Neuronal stem cell (in vitro differentiated cells): ENCODE measurements around the gene FBXO21.
"Not testable (repeated sequence)": the region's sequence is repeated elsewhere in the genome, so short reads cannot be mapped to it uniquely, and the experiment has no call there.

ENCODE experiments used
- DNase-seq: peaks from one replicate; pipeline ENCODE4 v3.0.0-alpha.2; 2013; ENCODE audit warnings: low spot score
- H2AFZ ChIP-seq: one replicate; pipeline ENCODE4 v1.6.1; 2013; ENCODE audit warnings: mild to moderate bottlenecking, low read length, inconsistent platforms
- H2AK5ac ChIP-seq: 2 replicates; pipeline ENCODE4 v1.6.1; 2013; ENCODE audit warnings: low read depth, mild to moderate bottlenecking, inconsistent platforms, low read length, moderate library complexity, mixed read lengths
- H2BK120ac ChIP-seq: 2 replicates; pipeline ENCODE4 v1.6.1; 2013; ENCODE audit warnings: low read depth, mild to moderate bottlenecking, inconsistent platforms, low read length, moderate library complexity, mixed read lengths
- H2BK12ac ChIP-seq: one replicate; pipeline ENCODE4 v1.6.1; 2013; ENCODE audit warnings: low read length, inconsistent platforms
- H2BK15ac ChIP-seq: 2 replicates; pipeline ENCODE4 v1.6.1; 2013; ENCODE audit warnings: mild to moderate bottlenecking, low read length, inconsistent platforms, mixed read lengths
- H2BK5ac ChIP-seq: one replicate; pipeline ENCODE4 v1.6.1; 2013; ENCODE audit warnings: inconsistent platforms, mild to moderate bottlenecking, low read length, moderate library complexity
- H3K14ac ChIP-seq: one replicate; pipeline ENCODE4 v1.6.1; 2013; ENCODE audit warnings: low read length, inconsistent platforms
- H3K18ac ChIP-seq: 2 replicates; pipeline ENCODE4 v1.6.1; 2013; ENCODE audit warnings: low read length, inconsistent platforms
- H3K23ac ChIP-seq: 2 replicates; pipeline ENCODE4 v1.6.1; 2013; ENCODE audit warnings: low read depth, mild to moderate bottlenecking, mixed read lengths, low read length, inconsistent platforms; ENCODE audit not compliant: poor library complexity
- H3K27ac ChIP-seq: replicated peaks from 3 replicates; pipeline ENCODE4 v1.5.1; 2013; ENCODE audit warnings: low read length, inconsistent platforms
- H3K27me3 ChIP-seq, 3 experiments: 2 replicates each; pipeline ENCODE4 v1.6.1; 2013; ENCODE audit warnings: low read length in 3 of 3, mild to moderate bottlenecking in 2 of 3, inconsistent platforms in 1 of 3, low read depth in 1 of 3, mixed read lengths in 1 of 3, moderate library complexity in 1 of 3; ENCODE audit not compliant: control insufficient read depth in 3 of 3, insufficient read depth in 3 of 3
- H3K36me3 ChIP-seq, 2 donors: replicated peaks in 1 of 2; 2 replicates each; pipeline ENCODE4 v1.6.1; 2013; ENCODE audit warnings: low read length in 2 of 2; ENCODE audit not compliant: control insufficient read depth in 2 of 2, insufficient read depth in 2 of 2
- H3K4ac ChIP-seq: 2 replicates; pipeline ENCODE4 v1.6.1; 2013; ENCODE audit warnings: inconsistent platforms, mild to moderate bottlenecking, low read length, moderate library complexity
- H3K4me1 ChIP-seq, 2 donors: 1 replicate in 1 of 2; 2 replicates in 1 of 2; pipeline ENCODE4 v1.6.1; 2013; ENCODE audit warnings: low read length in 2 of 2, low read depth in 1 of 2; ENCODE audit not compliant: control insufficient read depth in 2 of 2, insufficient read depth in 1 of 2
- H3K4me2 ChIP-seq: one replicate; pipeline ENCODE4 v1.6.1; 2013; ENCODE audit warnings: mild to moderate bottlenecking, low read length, inconsistent platforms; ENCODE audit not compliant: insufficient read depth, poor library complexity, severe bottlenecking
- H3K4me3 ChIP-seq, 2 donors: 2 replicates each; pipeline ENCODE4 v1.5.1; 2013; ENCODE audit warnings: low read length in 2 of 2, mild to moderate bottlenecking in 2 of 2, inconsistent platforms in 1 of 2, moderate library complexity in 1 of 2
- H3K79me1 ChIP-seq: one replicate; pipeline ENCODE4 v1.6.1; 2013; ENCODE audit warnings: low read depth, mild to moderate bottlenecking, inconsistent platforms, low read length, moderate library complexity
- H3K9ac ChIP-seq: one replicate; pipeline ENCODE4 v1.6.1; 2013; ENCODE audit warnings: mild to moderate bottlenecking, low read depth, low read length, inconsistent platforms; ENCODE audit not compliant: poor library complexity
- H3K9me3 ChIP-seq, 2 donors: replicated peaks in 1 of 2; 2 replicates each; pipeline versions ENCODE3 to v1.6.1; 2013; ENCODE audit warnings: low read length in 2 of 2, mild to moderate bottlenecking in 2 of 2, inconsistent platforms in 1 of 2, low read depth in 1 of 2, mixed read lengths in 1 of 2, moderate library complexity in 1 of 2; ENCODE audit not compliant: control insufficient read depth in 2 of 2, insufficient read depth in 1 of 2
- H4K8ac ChIP-seq: one replicate; pipeline ENCODE4 v1.6.1; 2013; ENCODE audit warnings: low read depth, mild to moderate bottlenecking, inconsistent platforms, low read length, moderate library complexity
- H4K91ac ChIP-seq: one replicate; pipeline ENCODE4 v1.6.1; 2013; ENCODE audit warnings: low read length, low read depth, mild to moderate bottlenecking, inconsistent platforms; ENCODE audit not compliant: poor library complexity
- WGBS, 2 donors: extraction: QIAGEN DNeasy Blood & Tissue Kit; methylation state at CpG; one replicate each; pipeline ENCODE4 v1.1.7; 2013; ENCODE audit warnings: missing lambda C conversion rate in 2 of 2, mixed read lengths in 1 of 2; ENCODE audit not compliant: insufficient read length in 2 of 2, insufficient replicate concordance in 1 of 2; ENCODE audit errors: extremely low coverage in 2 of 2; 5-methylcytosine and 5-hydroxymethylcytosine counted together

Gene FBXO21

DNA sequence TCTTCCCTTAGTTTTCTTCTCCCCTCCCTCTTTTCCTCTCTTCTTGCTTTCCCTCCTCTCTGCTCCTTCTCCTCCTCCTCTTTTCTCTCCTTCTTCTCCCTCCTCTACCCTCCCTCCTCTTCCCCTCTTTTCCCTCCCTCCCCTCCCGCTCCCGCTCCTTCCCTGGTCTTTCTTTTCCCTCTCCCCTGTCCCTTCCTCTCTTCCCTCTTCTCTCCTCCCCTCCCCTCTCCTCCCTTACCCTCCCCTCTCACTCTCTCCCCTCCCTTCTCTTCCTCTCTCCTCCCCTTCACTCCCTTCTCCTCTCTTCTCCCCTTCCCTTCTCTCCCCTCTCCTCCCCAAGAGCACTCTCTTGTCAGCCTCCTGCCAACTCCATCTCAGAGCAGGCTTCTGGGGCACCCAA, 17.4 kb upstream of the FBXO21 start:
- H4K8ac ChIP-seq: no peak overlapping the region
- H3K4ac ChIP-seq: no peak overlapping the region
- no peaks in the 10 kb centered on the region for H3K4me1 ChIP-seq
- H2BK5ac ChIP-seq: no peak overlapping the region
- no peak overlapping the region for H2BK15ac ChIP-seq
- H3K27ac ChIP-seq: no peak overlapping the region
- no peak overlapping the region for H2BK120ac ChIP-seq
- no peaks in the 10 kb centered on the region for H3K79me1 ChIP-seq
- H2BK12ac ChIP-seq: no peak overlapping the region
- H3K9me3 ChIP-seq: no peaks in the 10 kb centered on the region
- no peak overlapping the region for H3K14ac ChIP-seq
- peaks cover 0 to 18% (median 0%) of the 10 kb centered on the region in 3 experiments for H3K27me3 ChIP-seq
- WGBS, 2 donors: 100% methylated on average over 2 of the region's 2 CpGs; no CpG with 5 or more reads in 1 of the 2 donors
- no peak overlapping the region for H3K18ac ChIP-seq
- DNase-seq: no peak
- H3K4me2 ChIP-seq: no peak overlapping the region
- no peak overlapping the region for H4K91ac ChIP-seq
- H3K4me3 ChIP-seq: no peak overlapping the region
- H3K23ac ChIP-seq: no peak overlapping the region
- H2AFZ ChIP-seq: no peak overlapping the region
- no peak overlapping the region for H2AK5ac ChIP-seq
- H3K9ac ChIP-seq: no peak overlapping the region
- no peaks in the 10 kb centered on the region for H3K36me3 ChIP-seq

DNA sequence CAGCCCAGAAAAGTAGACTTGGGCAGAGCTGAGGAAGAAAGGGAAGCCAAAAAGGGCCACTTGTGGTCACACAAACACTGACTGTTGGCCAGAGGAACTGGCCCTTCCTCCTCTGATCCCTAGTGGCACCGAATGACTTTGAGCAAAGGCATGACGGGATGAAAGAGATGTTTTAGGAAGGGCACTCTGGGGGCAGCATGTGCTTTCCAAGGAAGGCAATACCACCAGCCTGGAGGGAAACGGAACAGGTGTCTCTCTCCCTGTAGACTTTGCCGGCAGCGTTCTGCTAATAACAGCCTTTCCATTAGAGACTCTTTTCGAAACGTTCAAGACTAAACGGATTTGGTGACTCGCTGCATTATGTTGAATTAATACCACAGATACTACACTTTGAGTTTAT, 12.3 kb upstream of the FBXO21 start:
- H3K9me3 ChIP-seq: peaks cover 0 to 2% of the 10 kb centered on the region in 2 donors
- H4K8ac ChIP-seq: no peak overlapping the region
- no peak for DNase-seq
- no peak overlapping the region for H2BK15ac ChIP-seq
- no CpG with 5 or more reads among the region's 9 CpGs for WGBS, 2 donors
- H2BK12ac ChIP-seq: no peak overlapping the region
- H2AFZ ChIP-seq: no peak overlapping the region
- H3K27ac ChIP-seq: no peak overlapping the region
- no peak overlapping the region for H2BK120ac ChIP-seq
- H4K91ac ChIP-seq: no peak overlapping the region
- H3K18ac ChIP-seq: no peak overlapping the region
- H3K23ac ChIP-seq: no peak overlapping the region
- no peaks in the 10 kb centered on the region for H3K79me1 ChIP-seq
- H3K4me3 ChIP-seq: no peak overlapping the region
- H3K4me1 ChIP-seq: no peaks in the 10 kb centered on the region
- no peak overlapping the region for H3K9ac ChIP-seq
- no peak overlapping the region for H3K4me2 ChIP-seq
- no peak overlapping the region for H2AK5ac ChIP-seq
- H3K4ac ChIP-seq: no peak overlapping the region
- H2BK5ac ChIP-seq: no peak overlapping the region
- H3K14ac ChIP-seq: no peak overlapping the region
- H3K27me3 ChIP-seq: peaks cover 0 to 4% (median 0%) of the 10 kb centered on the region in 3 experiments
- H3K36me3 ChIP-seq: no peaks in the 10 kb centered on the region

DNA sequence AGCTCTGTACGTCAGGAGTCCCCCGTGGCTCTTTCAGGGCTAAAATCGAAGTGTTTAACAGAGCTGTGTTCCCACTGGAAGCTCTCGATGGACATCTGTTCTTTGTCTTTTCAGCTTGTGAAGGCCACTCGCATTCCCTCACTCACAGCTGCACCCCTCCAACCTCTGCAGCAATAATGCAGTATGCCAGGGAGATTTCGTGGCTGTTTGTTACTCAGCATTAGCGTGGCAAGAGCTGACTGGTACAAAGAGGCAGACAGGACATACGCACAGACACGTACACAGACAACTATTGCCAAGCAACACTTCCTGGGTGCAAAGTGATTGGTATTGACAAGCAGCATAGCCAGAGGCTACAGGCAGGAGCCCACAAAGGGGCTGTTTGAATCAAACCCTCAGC, 11.8 kb upstream of the FBXO21 start:
- Histone ChIP-seq H2BK15ac (no peak overlapping the region), H3K4ac (no peak overlapping the region), H3K79me1 (no peaks in the 10 kb centered on the region), H2BK12ac (no peak overlapping the region), H2BK5ac (no peak overlapping the region), H3K14ac (no peak overlapping the region), H3K23ac (no peak overlapping the region), H3K9ac (no peak overlapping the region), H3K9me3 (peaks cover 0 to 2% of the 10 kb centered on the region in 2 donors), H3K18ac (no peak overlapping the region), H3K27me3 (peaks cover 0 to 6% (median 0%) of the 10 kb centered on the region in 3 experiments), H2BK120ac (no peak overlapping the region), H3K36me3 (no peaks in the 10 kb centered on the region), H3K4me1 (no peaks in the 10 kb centered on the region), H4K8ac (no peak overlapping the region), H2AK5ac (no peak overlapping the region), H2AFZ (no peak overlapping the region), H4K91ac (no peak overlapping the region), H3K27ac (no peak overlapping the region), H3K4me2 (no peak overlapping the region), H3K4me3 (no peak overlapping the region)
- DNase-seq: no peak
- no CpG with 5 or more reads among the region's 9 CpGs for WGBS, 2 donors

DNA sequence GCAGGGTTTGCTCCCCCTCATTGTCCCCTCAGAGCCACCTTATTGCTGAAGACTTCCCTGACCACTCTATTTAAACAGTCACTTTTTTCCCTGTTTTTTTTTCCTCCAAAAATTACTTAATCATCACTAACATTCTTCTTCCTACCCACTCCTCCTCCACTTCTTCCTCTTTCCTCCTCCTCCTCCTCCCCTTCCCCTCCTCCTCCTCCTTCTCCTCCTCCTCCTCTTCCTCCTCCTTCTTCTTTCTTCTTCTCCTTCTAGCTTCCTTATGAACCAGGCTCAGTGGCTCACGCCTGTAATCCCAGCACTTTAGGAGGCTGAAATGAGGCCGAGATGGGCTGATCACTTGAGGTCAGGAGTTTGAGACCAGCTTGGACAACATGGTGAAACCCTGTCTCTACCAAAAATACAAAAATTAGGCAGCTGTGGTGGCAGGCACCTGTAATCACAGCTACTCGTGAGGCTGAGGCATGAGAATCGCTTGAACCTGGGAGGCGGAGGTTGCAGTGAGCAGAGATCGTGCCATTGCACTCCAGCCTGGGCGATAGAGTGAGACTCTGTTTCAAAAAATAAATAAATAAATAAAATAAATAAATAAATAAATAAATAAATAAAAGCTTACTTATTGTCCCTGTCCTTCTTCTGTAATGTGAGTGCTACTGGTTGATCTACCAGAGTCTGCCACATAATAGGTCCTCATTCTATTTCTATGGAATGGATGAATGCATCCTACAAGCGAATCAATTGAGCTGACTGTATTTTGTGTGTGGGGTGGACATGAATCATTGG, 9.9 kb upstream of the FBXO21 start:
- not testable (repeated sequence) for H3K9ac ChIP-seq, H3K14ac ChIP-seq, H3K4me3 ChIP-seq, H2BK120ac ChIP-seq, H3K4me2 ChIP-seq, H2AK5ac ChIP-seq, H3K79me1 ChIP-seq, H4K91ac ChIP-seq, H3K4me1 ChIP-seq, H4K8ac ChIP-seq, H2BK15ac ChIP-seq, H2AFZ ChIP-seq, H2BK5ac ChIP-seq, H3K9me3 ChIP-seq, H3K23ac ChIP-seq, DNase-seq, H3K36me3 ChIP-seq, H2BK12ac ChIP-seq, H3K27ac ChIP-seq, H3K4ac ChIP-seq, H3K18ac ChIP-seq
- WGBS, 2 donors: no CpG with 5 or more reads among the region's 8 CpGs
- H3K27me3 ChIP-seq: peaks cover 0 to 17% (median 0%) of the 10 kb centered on the region in 3 experiments
